ENCODE measurements around the gene KRT71.
"Not testable (repeated sequence)": the region's sequence is repeated elsewhere in the genome, so short reads cannot be mapped to it uniquely, and the experiment has no call there.

KRT71 gene

GRCh38 chr12:52513736-52514135 is 39.2 kb downstream of the KRT71 start:
- no peak for TF ChIP-seq JUND (IDR thresholded peaks at IDR 0.05; ENCODE audit: low read depth)
- no peak for DNase-seq (ENCODE audit: low read depth in 1 of 2, low spot score in 1 of 2)
- in situ Hi-C loops (cut with HindIII; ENCODE audit: low pct_unique_long_range_greater_than_20kb, low sequenced_read_pairs) = no loop called here

- DNase-seq (ENCODE audit: low read depth in 1 of 2, low spot score in 1 of 2) = no peak
- in situ Hi-C loops (cut with HindIII; ENCODE audit: low pct_unique_long_range_greater_than_20kb, low sequenced_read_pairs) = no loop called here
- TF ChIP-seq JUND (IDR thresholded peaks at IDR 0.05; ENCODE audit: low read depth) = no peak
These were observed 44.7 kb downstream of the KRT71 start for GRCh38 chr12:52508211-52508610.

- TF ChIP-seq JUND (IDR thresholded peaks at IDR 0.05; ENCODE audit: low read depth) = no peak
- peak; percentile 65 to 71 for DNase-seq (ENCODE audit: low read depth in 1 of 2, low spot score in 1 of 2)
- in situ Hi-C loops (cut with HindIII; ENCODE audit: low pct_unique_long_range_greater_than_20kb, low sequenced_read_pairs) = no loop called here
These were observed 45.9 kb downstream of the KRT71 start for GRCh38 chr12:52506858-52507715.

GRCh38 chr12:52502877-52503276 is 50.1 kb downstream of the KRT71 start:
- no peak for TF ChIP-seq JUND (IDR thresholded peaks at IDR 0.05; ENCODE audit: low read depth)
- DNase-seq (ENCODE audit: low read depth in 1 of 2, low spot score in 1 of 2) = no peak
- in situ Hi-C loops (cut with HindIII; ENCODE audit: low pct_unique_long_range_greater_than_20kb, low sequenced_read_pairs) = no loop called here

GRCh38 chr12:52501490-52501889 is 51.5 kb downstream of the KRT71 start:
- no peak for TF ChIP-seq JUND (IDR thresholded peaks at IDR 0.05; ENCODE audit: low read depth)
- DNase-seq (ENCODE audit: low read depth in 1 of 2, low spot score in 1 of 2) = no peak
- in situ Hi-C loops (cut with HindIII; ENCODE audit: low pct_unique_long_range_greater_than_20kb, low sequenced_read_pairs) = no loop called here

GRCh38 chr12:52500574-52500973 is 52.4 kb downstream of the KRT71 start:
- DNase-seq (ENCODE audit: low read depth in 1 of 2, low spot score in 1 of 2); in situ Hi-C loops (cut with HindIII; ENCODE audit: low pct_unique_long_range_greater_than_20kb, low sequenced_read_pairs): not testable (repeated sequence)

- no peak for DNase-seq (ENCODE audit: low read depth in 1 of 2, low spot score in 1 of 2)
- in situ Hi-C loops (cut with HindIII; ENCODE audit: low pct_unique_long_range_greater_than_20kb, low sequenced_read_pairs) = no loop called here
- TF ChIP-seq JUND (IDR thresholded peaks at IDR 0.05; ENCODE audit: low read depth) = no peak
These were observed 53.0 kb downstream of the KRT71 start for GRCh38 chr12:52499806-52500560.

GRCh38 chr12:52498946-52499345 is 54.0 kb downstream of the KRT71 start:
- no peak for TF ChIP-seq JUND (IDR thresholded peaks at IDR 0.05; ENCODE audit: low read depth)
- DNase-seq (ENCODE audit: low read depth in 1 of 2, low spot score in 1 of 2) = peak in 1 of 2 experiments; percentile 31
- in situ Hi-C loops (cut with HindIII; ENCODE audit: low pct_unique_long_range_greater_than_20kb, low sequenced_read_pairs) = no loop called here

- in situ Hi-C loops (cut with HindIII; ENCODE audit: low pct_unique_long_range_greater_than_20kb, low sequenced_read_pairs) = no loop called here
- no peak for TF ChIP-seq JUND (IDR thresholded peaks at IDR 0.05; ENCODE audit: low read depth)
- DNase-seq (ENCODE audit: low read depth in 1 of 2, low spot score in 1 of 2) = no peak
These were observed 55.0 kb downstream of the KRT71 start for GRCh38 chr12:52497975-52498374.

GRCh38 chr12:52496590-52497071 is 56.3 kb downstream of the KRT71 start:
- no peak for TF ChIP-seq JUND (IDR thresholded peaks at IDR 0.05; ENCODE audit: low read depth)
- no peak for DNase-seq (ENCODE audit: low read depth in 1 of 2, low spot score in 1 of 2)
- in situ Hi-C loops (cut with HindIII; ENCODE audit: low pct_unique_long_range_greater_than_20kb, low sequenced_read_pairs) = no loop called here

- no peak for DNase-seq (ENCODE audit: low read depth in 1 of 2, low spot score in 1 of 2)
- in situ Hi-C loops (cut with HindIII; ENCODE audit: low pct_unique_long_range_greater_than_20kb, low sequenced_read_pairs) = no loop called here
- TF ChIP-seq JUND (IDR thresholded peaks at IDR 0.05; ENCODE audit: low read depth) = no peak
These were observed 56.9 kb downstream of the KRT71 start for GRCh38 chr12:52496054-52496453.

GRCh38 chr12:52495389-52495788 is 57.6 kb downstream of the KRT71 start:
- no peak for TF ChIP-seq JUND (IDR thresholded peaks at IDR 0.05; ENCODE audit: low read depth)
- in situ Hi-C loops (cut with HindIII; ENCODE audit: low pct_unique_long_range_greater_than_20kb, low sequenced_read_pairs) = no loop called here
- peak in 1 of 2 experiments; percentile 24 for DNase-seq (ENCODE audit: low read depth in 1 of 2, low spot score in 1 of 2)

- DNase-seq (ENCODE audit: low read depth in 1 of 2, low spot score in 1 of 2) = no peak
- in situ Hi-C loops (cut with HindIII; ENCODE audit: low pct_unique_long_range_greater_than_20kb, low sequenced_read_pairs) = no loop called here
- TF ChIP-seq JUND (IDR thresholded peaks at IDR 0.05; ENCODE audit: low read depth) = no peak
These were observed 58.4 kb downstream of the KRT71 start for GRCh38 chr12:52494518-52494917.

All from T47D (cell line).